ENCODE data around the gene TXNDC11.

DNA sequence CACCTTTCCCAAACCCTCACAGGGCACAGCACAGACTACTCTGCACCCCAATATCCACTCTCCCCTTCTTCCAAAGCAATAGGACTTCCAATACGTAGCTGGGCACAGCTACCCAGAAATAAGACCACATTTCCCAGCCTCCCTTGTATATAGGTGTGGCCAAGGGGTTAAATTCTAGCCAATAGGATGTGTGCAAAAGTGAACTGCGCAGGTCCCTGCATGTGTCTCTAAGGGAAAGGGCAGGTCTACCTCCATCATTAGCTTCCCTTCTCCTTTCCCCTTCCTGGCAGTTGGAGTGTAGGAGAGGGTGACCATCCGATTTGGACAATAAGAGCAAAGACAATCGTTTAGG lies 99.9 kb downstream of the TXNDC11 start:
- TF ChIP-seq POLR2A (IDR thresholded peaks at IDR 0.05): no peak
- TF ChIP-seq, protein P1, sequence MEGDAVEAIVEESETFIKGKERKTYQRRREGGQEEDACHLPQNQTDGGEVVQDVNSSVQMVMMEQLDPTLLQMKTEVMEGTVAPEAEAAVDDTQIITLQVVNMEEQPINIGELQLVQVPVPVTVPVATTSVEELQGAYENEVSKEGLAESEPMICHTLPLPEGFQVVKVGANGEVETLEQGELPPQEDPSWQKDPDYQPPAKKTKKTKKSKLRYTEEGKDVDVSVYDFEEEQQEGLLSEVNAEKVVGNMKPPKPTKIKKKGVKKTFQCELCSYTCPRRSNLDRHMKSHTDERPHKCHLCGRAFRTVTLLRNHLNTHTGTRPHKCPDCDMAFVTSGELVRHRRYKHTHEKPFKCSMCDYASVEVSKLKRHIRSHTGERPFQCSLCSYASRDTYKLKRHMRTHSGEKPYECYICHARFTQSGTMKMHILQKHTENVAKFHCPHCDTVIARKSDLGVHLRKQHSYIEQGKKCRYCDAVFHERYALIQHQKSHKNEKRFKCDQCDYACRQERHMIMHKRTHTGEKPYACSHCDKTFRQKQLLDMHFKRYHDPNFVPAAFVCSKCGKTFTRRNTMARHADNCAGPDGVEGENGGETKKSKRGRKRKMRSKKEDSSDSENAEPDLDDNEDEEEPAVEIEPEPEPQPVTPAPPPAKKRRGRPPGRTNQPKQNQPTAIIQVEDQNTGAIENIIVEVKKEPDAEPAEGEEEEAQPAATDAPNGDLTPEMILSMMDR (IDR thresholded peaks at IDR 0.05): no peak

All from breast epithelium (tissue), 3 donors.